Astrocyte (in vitro differentiated cells and primary cell): ENCODE results near the gene ECSCR. TPM values are rescaled to one million over a fixed set of nuclear protein-coding genes. Genes with fewer than 3 reads are reported as not detected.
"Not testable (repeated sequence)": the region's sequence is repeated elsewhere in the genome, so short reads cannot be mapped to it uniquely, and the experiment has no call there.

Experiments
- DNase-seq: peaks from one replicate; pipeline ENCODE4 v3.0.0-alpha.2; 2010; ENCODE audit warnings: low read depth
- FAIRE-seq: peaks from 2 replicates; lab custom pipeline; 2011; peaks lifted over from hg19 to GRCh38; lab: Jason Lieb, UNC
- H2AFZ ChIP-seq: 2 replicates; pipeline ENCODE4 v1.6.0; 2012; ENCODE audit warnings: low read depth, low read length, inconsistent platforms
- H3K27ac ChIP-seq: 2 replicates; pipeline ENCODE4 v1.5.1; 2011; ENCODE audit warnings: low read depth, low read length, inconsistent platforms
- H3K27me3 ChIP-seq: 2 replicates; pipeline ENCODE4 v1.6.0; 2011; ENCODE audit warnings: low read length, inconsistent platforms; ENCODE audit not compliant: insufficient read depth
- H3K36me3 ChIP-seq: 2 replicates; pipeline ENCODE4 v1.5.1; 2011; ENCODE audit warnings: low read length, inconsistent platforms; ENCODE audit not compliant: insufficient read depth
- H3K4me1 ChIP-seq: 2 replicates; pipeline ENCODE4 v1.5.1; 2011; ENCODE audit warnings: low read length, inconsistent platforms; ENCODE audit not compliant: insufficient read depth
- H3K4me2 ChIP-seq: 2 replicates; pipeline ENCODE4 v1.6.0; 2012; ENCODE audit warnings: low read length, inconsistent platforms
- H3K4me3 ChIP-seq: 2 replicates; pipeline ENCODE4 v1.5.1; 2011; ENCODE audit warnings: low read depth, mild to moderate bottlenecking, low read length, inconsistent platforms; ENCODE audit not compliant: insufficient read depth
- H3K79me2 ChIP-seq: 2 replicates; pipeline ENCODE4 v1.6.0; 2012; ENCODE audit warnings: mild to moderate bottlenecking, low read length, inconsistent platforms; ENCODE audit not compliant: insufficient read depth
- H3K9ac ChIP-seq: 2 replicates; pipeline ENCODE4 v1.6.0; 2012; ENCODE audit warnings: mild to moderate bottlenecking, low read length, inconsistent platforms
- H3K9me3 ChIP-seq: 2 replicates; pipeline ENCODE4 v1.5.1; 2012; ENCODE audit warnings: low read depth, mild to moderate bottlenecking, low read length, inconsistent platforms; ENCODE audit not compliant: insufficient read depth
- H4K20me1 ChIP-seq: 2 replicates; pipeline ENCODE4 v1.6.0; 2012; ENCODE audit warnings: low read length, inconsistent platforms; ENCODE audit not compliant: insufficient read depth
- H3K27ac Mint-ChIP-seq: one replicate; pipeline ENCODE4 v1.8.0; 2021; ENCODE audit warnings: mild to moderate bottlenecking, mixed read lengths; ENCODE audit not compliant: unreplicated experiment
- H3K27me3 Mint-ChIP-seq: one replicate; pipeline ENCODE4 v1.8.0; 2021; ENCODE audit warnings: low read depth, mixed read lengths; ENCODE audit not compliant: unreplicated experiment
- H3K36me3 Mint-ChIP-seq: one replicate; pipeline ENCODE4 v1.8.0; 2021; ENCODE audit warnings: low read depth, mixed read lengths; ENCODE audit not compliant: unreplicated experiment
- H3K4me1 Mint-ChIP-seq: one replicate; pipeline ENCODE4 v1.8.0; 2021; ENCODE audit warnings: low read depth, mixed read lengths; ENCODE audit not compliant: unreplicated experiment
- H3K4me3 Mint-ChIP-seq: one replicate; pipeline ENCODE4 v1.8.0; 2021; ENCODE audit warnings: mild to moderate bottlenecking, moderate library complexity, mixed read lengths; ENCODE audit not compliant: unreplicated experiment
- H3K9me3 Mint-ChIP-seq: one replicate; pipeline ENCODE4 v1.8.0; 2021; ENCODE audit warnings: mild to moderate bottlenecking, mixed read lengths; ENCODE audit not compliant: unreplicated experiment
- CTCF ChIP-seq: IDR thresholded peaks from 2 replicates; pipeline ENCODE4 v1.5.1; 2011; ENCODE audit warnings: low read depth, mild to moderate bottlenecking, inconsistent platforms, low read length, moderate library complexity; ENCODE audit not compliant: insufficient read depth
- EZH2 ChIP-seq: IDR thresholded peaks from 2 replicates; pipeline ENCODE4 v1.6.1; 2012; ENCODE audit warnings: mild to moderate bottlenecking, low read length, inconsistent platforms; ENCODE audit not compliant: insufficient read depth
- total RNA-seq: library from RNA; stranded (reverse); gene quantifications from 2 replicates; pipeline ENCODE4 v1.2.1, GENCODE V29; 2021

ECSCR gene
- total RNA-seq, 1 donor from 2014 or later: 1.00 TPM

GRCh38 chr5:139481580-139482049, 19.1 kb upstream of the ECSCR start:
- no peak overlapping the region for H3K4me3 Mint-ChIP-seq
- Histone ChIP-seq H3K36me3 (no peaks in the 10 kb centered on the region), H3K4me3 (peak overlapping the region; percentile 67), H3K27me3 (no peaks in the 10 kb centered on the region), H4K20me1 (no peaks in the 10 kb centered on the region), H3K79me2 (peaks cover 15% of the 10 kb centered on the region), H3K9ac (peak overlapping the region; percentile 85), H3K4me1 (peaks cover 23% of the 10 kb centered on the region), H2AFZ (peak overlapping the region; percentile 91), H3K27ac (peak overlapping the region; percentile 94), H3K4me2 (peak overlapping the region; percentile 82), H3K9me3 (no peaks in the 10 kb centered on the region)
- H3K27me3 Mint-ChIP-seq: peaks cover 24% of the 10 kb centered on the region
- H3K4me1 Mint-ChIP-seq: peaks cover 15% of the 10 kb centered on the region
- DNase-seq: no peak
- no peak for FAIRE-seq
- no peaks in the 10 kb centered on the region for H3K9me3 Mint-ChIP-seq
- no peak for TF ChIP-seq CTCF
- no peak for TF ChIP-seq EZH2
- peaks cover 2% of the 10 kb centered on the region for H3K36me3 Mint-ChIP-seq
- H3K27ac Mint-ChIP-seq: peak overlapping the region; percentile 26

- Histone ChIP-seq H3K4me3 (peak overlapping the region; percentile 67), H2AFZ (no peak overlapping the region), H3K36me3 (no peaks in the 10 kb centered on the region), H3K27ac (peak overlapping the region; percentile 94), H3K4me1 (peaks cover 23% of the 10 kb centered on the region), H3K4me2 (peak overlapping the region; percentile 82), H4K20me1 (no peaks in the 10 kb centered on the region), H3K9ac (peak overlapping the region; percentile 85), H3K27me3 (no peaks in the 10 kb centered on the region), H3K9me3 (no peaks in the 10 kb centered on the region), H3K79me2 (peaks cover 15% of the 10 kb centered on the region)
- Mint-ChIP-seq H3K4me1 (peaks cover 15% of the 10 kb centered on the region), H3K36me3 (peaks cover 2% of the 10 kb centered on the region), H3K9me3 (no peaks in the 10 kb centered on the region), H3K27ac (no peak overlapping the region), H3K27me3 (peaks cover 21% of the 10 kb centered on the region), H3K4me3 (no peak overlapping the region)
- no peak for TF ChIP-seq CTCF
- no peak for TF ChIP-seq EZH2
- no peak for FAIRE-seq
- no peak for DNase-seq
Observed at GRCh38 chr5:139481122-139481533, 18.6 kb upstream of the ECSCR start.

GRCh38 chr5:139479729-139480128, 17.2 kb upstream of the ECSCR start:
- not testable (repeated sequence) for H3K36me3 Mint-ChIP-seq, H3K9ac ChIP-seq, H3K27me3 ChIP-seq, FAIRE-seq, H4K20me1 ChIP-seq, H3K4me2 ChIP-seq, H3K4me3 ChIP-seq, H3K27ac Mint-ChIP-seq, H3K27ac ChIP-seq, DNase-seq, H3K4me3 Mint-ChIP-seq, H3K36me3 ChIP-seq, H3K9me3 Mint-ChIP-seq, H2AFZ ChIP-seq, H3K9me3 ChIP-seq
- Histone ChIP-seq H3K4me1 (peaks cover 23% of the 10 kb centered on the region), H3K79me2 (peaks cover 15% of the 10 kb centered on the region)
- Mint-ChIP-seq H3K27me3 (peaks cover 26% of the 10 kb centered on the region), H3K4me1 (peaks cover 12% of the 10 kb centered on the region)

- not testable (repeated sequence) for DNase-seq, H3K27me3 ChIP-seq, H3K36me3 ChIP-seq, H3K9me3 Mint-ChIP-seq, H3K36me3 Mint-ChIP-seq, H3K9ac ChIP-seq, H3K4me2 ChIP-seq, H3K4me3 ChIP-seq, FAIRE-seq, H4K20me1 ChIP-seq, H3K27ac Mint-ChIP-seq, H2AFZ ChIP-seq, H3K9me3 ChIP-seq, H3K27ac ChIP-seq, H3K4me3 Mint-ChIP-seq
- peaks cover 26% of the 10 kb centered on the region for H3K27me3 Mint-ChIP-seq
- peaks cover 15% of the 10 kb centered on the region for H3K79me2 ChIP-seq
- H3K4me1 ChIP-seq: peaks cover 23% of the 10 kb centered on the region
- peaks cover 11% of the 10 kb centered on the region for H3K4me1 Mint-ChIP-seq
Observed at GRCh38 chr5:139478657-139479423, 16.3 kb upstream of the ECSCR start.
